BLaER1 treated with 17β-estradiol and CSF1 and Interleukin-3, amounts not matched to agents 10 nM and 100 nM (cell line): ENCODE measurements around the gene ITGB5.

Experiments used
- H3K27ac ChIP-seq, 11 experiments: shearing (Covaris generic); formaldehyde crosslinking; 2 replicates each; pipeline ENCODE4 v1.8.1; 2022
- H3K27me3 ChIP-seq, 11 experiments: shearing (Covaris generic); formaldehyde crosslinking; 2 replicates each; pipeline ENCODE4 v1.8.1; 2022
- H3K36me3 ChIP-seq, 11 experiments: shearing (Covaris generic); formaldehyde crosslinking; 2 replicates each; pipeline ENCODE4 v1.8.1; 2022
- H3K4me1 ChIP-seq, 10 experiments: shearing (Covaris generic); formaldehyde crosslinking; 2 replicates each; pipeline ENCODE4 v1.8.1; 2022
- H3K4me2 ChIP-seq, 11 experiments: shearing (Covaris generic); formaldehyde crosslinking; 2 replicates each; pipeline ENCODE4 v1.8.1; 2022
- H3K4me3 ChIP-seq, 10 experiments: shearing (Covaris generic); formaldehyde crosslinking; 2 replicates each; pipeline ENCODE4 v1.8.1; 2022
- H3K9ac ChIP-seq, 11 experiments: shearing (Covaris generic); formaldehyde crosslinking; 2 replicates each; pipeline ENCODE4 v1.8.1; 2022
- H3K9me3 ChIP-seq, 11 experiments: shearing (Covaris generic); formaldehyde crosslinking; replicated peaks in 1 of 11; 2 replicates each; pipeline ENCODE4 v1.8.1; 2022
- H4K20me1 ChIP-seq, 11 experiments: shearing (Covaris generic); formaldehyde crosslinking; 2 replicates each; pipeline ENCODE4 v1.8.1; 2022
- Cebpa-rat ChIP-seq, 11 experiments: shearing (Covaris generic); IDR thresholded peaks; 2 replicates each; pipeline ENCODE4 v1.8.1; 2022

Gene ITGB5

GRCh38 chr3:124775877-124776276 is 111.3 kb downstream of the ITGB5 start:
- Histone ChIP-seq H3K9me3 (no peaks in the 10 kb centered on the region), H3K27ac (no peak overlapping the region), H3K4me2 (no peak overlapping the region), H4K20me1 (peaks cover 0 to 6% (median 0%) of the 10 kb centered on the region in 11 experiments; a peak in 1 of 22 replicates), H3K27me3 (peaks cover 12 to 35% (median 31%) of the 10 kb centered on the region in 11 experiments; a peak in 21 of 22 replicates), H3K4me1 (peaks cover 24 to 44% (median 38%) of the 10 kb centered on the region in 10 experiments), H3K36me3 (peaks cover 0 to 34% (median 0%) of the 10 kb centered on the region in 11 experiments; a peak in 4 of 22 replicates), H3K4me3 (no peak overlapping the region), H3K9ac (no peak overlapping the region)
- no peak for TF ChIP-seq Cebpa-rat (IDR thresholded peaks at IDR 0.05)

- H3K9ac ChIP-seq: no peak overlapping the region
- no peak for TF ChIP-seq Cebpa-rat (IDR thresholded peaks at IDR 0.05)
Observed at GRCh38 chr3:124774841-124775402, 112.2 kb downstream of the ITGB5 start.

GRCh38 chr3:124774327-124774718 is 112.8 kb downstream of the ITGB5 start:
- no peak overlapping the region for H3K4me2 ChIP-seq
- H3K27ac ChIP-seq: no peak overlapping the region
- H3K36me3 ChIP-seq: peaks cover 0 to 43% (median 0%) of the 10 kb centered on the region in 11 experiments; a peak in 4 of 22 replicates
- peaks cover 12 to 36% (median 31%) of the 10 kb centered on the region in 11 experiments; a peak in 21 of 22 replicates for H3K27me3 ChIP-seq
- no peak overlapping the region for H3K9ac ChIP-seq
- H3K4me3 ChIP-seq: no peak overlapping the region
- H3K4me1 ChIP-seq: peaks cover 11 to 29% (median 24%) of the 10 kb centered on the region in 10 experiments; a peak in 19 of 20 replicates
- TF ChIP-seq Cebpa-rat (IDR thresholded peaks at IDR 0.05): no peak
- peaks cover 0 to 6% (median 0%) of the 10 kb centered on the region in 11 experiments; a peak in 1 of 22 replicates for H4K20me1 ChIP-seq
- no peaks in the 10 kb centered on the region for H3K9me3 ChIP-seq

More at GRCh38 chr3:124774841-124775402, 112.2 kb downstream of the ITGB5 start:
- Histone ChIP-seq H3K27ac (no peak overlapping the region), H3K9me3 (no peaks in the 10 kb centered on the region), H3K36me3 (peaks cover 0 to 41% (median 0%) of the 10 kb centered on the region in 11 experiments; a peak in 4 of 22 replicates), H3K27me3 (peaks cover 12 to 36% (median 31%) of the 10 kb centered on the region in 11 experiments; a peak in 21 of 22 replicates), H3K4me1 (peaks cover 15 to 35% (median 30%) of the 10 kb centered on the region in 10 experiments), H4K20me1 (peaks cover 0 to 6% (median 0%) of the 10 kb centered on the region in 11 experiments; a peak in 1 of 22 replicates), H3K4me3 (no peak overlapping the region), H3K4me2 (no peak overlapping the region)

- no peak overlapping the region for H3K4me3 ChIP-seq
- TF ChIP-seq Cebpa-rat (IDR thresholded peaks at IDR 0.05): no peak
- H3K9ac ChIP-seq: no peak overlapping the region
- H3K36me3 ChIP-seq: peaks cover 0 to 50% (median 0%) of the 10 kb centered on the region in 11 experiments; a peak in 5 of 22 replicates
- no peak overlapping the region for H3K27ac ChIP-seq
- peaks cover 0 to 6% (median 0%) of the 10 kb centered on the region in 11 experiments; a peak in 1 of 22 replicates for H4K20me1 ChIP-seq
- peaks cover 11 to 24% (median 18%) of the 10 kb centered on the region in 10 experiments; a peak in 19 of 20 replicates for H3K4me1 ChIP-seq
- H3K4me2 ChIP-seq: no peak overlapping the region
- peaks cover 12 to 36% (median 31%) of the 10 kb centered on the region in 11 experiments; a peak in 21 of 22 replicates for H3K27me3 ChIP-seq
- H3K9me3 ChIP-seq: no peaks in the 10 kb centered on the region
Observed at GRCh38 chr3:124773351-124774326, 113.5 kb downstream of the ITGB5 start.

GRCh38 chr3:124772081-124772831 is 114.9 kb downstream of the ITGB5 start:
- Histone ChIP-seq H3K4me3 (no peak overlapping the region), H3K27me3 (peaks cover 12 to 36% (median 31%) of the 10 kb centered on the region in 11 experiments; a peak in 21 of 22 replicates), H3K36me3 (peaks cover 0 to 64% (median 0%) of the 10 kb centered on the region in 11 experiments; a peak in 5 of 22 replicates), H3K4me1 (peaks cover 0 to 15% (median 11%) of the 10 kb centered on the region in 10 experiments; a peak in 17 of 20 replicates), H3K4me2 (peak overlapping the region; percentile 8 to 70 (median 34); a peak in 18 of 22 replicates), H3K9ac (peak overlapping the region in 1 of 11 experiments; percentile 31; a peak in 3 of 22 replicates), H3K9me3 (no peaks in the 10 kb centered on the region), H4K20me1 (peaks cover 0 to 6% (median 0%) of the 10 kb centered on the region in 11 experiments; a peak in 1 of 22 replicates), H3K27ac (no peak overlapping the region)
- TF ChIP-seq Cebpa-rat (IDR thresholded peaks at IDR 0.05): no peak

- peaks cover 0 to 15% (median 11%) of the 10 kb centered on the region in 10 experiments; a peak in 17 of 20 replicates for H3K4me1 ChIP-seq
- H3K27ac ChIP-seq: no peak overlapping the region
- H3K4me3 ChIP-seq: no peak overlapping the region
- H3K4me2 ChIP-seq: no peak overlapping the region
- H3K36me3 ChIP-seq: peaks cover 0 to 68% (median 0%) of the 10 kb centered on the region in 11 experiments; a peak in 5 of 22 replicates
- peaks cover 0 to 6% (median 0%) of the 10 kb centered on the region in 11 experiments; a peak in 1 of 22 replicates for H4K20me1 ChIP-seq
- H3K9me3 ChIP-seq: no peaks in the 10 kb centered on the region
- no peak overlapping the region for H3K9ac ChIP-seq
- peaks cover 12 to 36% (median 31%) of the 10 kb centered on the region in 11 experiments; a peak in 21 of 22 replicates for H3K27me3 ChIP-seq
- no peak for TF ChIP-seq Cebpa-rat (IDR thresholded peaks at IDR 0.05)
Observed at GRCh38 chr3:124771083-124771445, 116.1 kb downstream of the ITGB5 start.

- Histone ChIP-seq H3K27ac (no peak overlapping the region), H4K20me1 (peaks cover 0 to 6% (median 0%) of the 10 kb centered on the region in 11 experiments; a peak in 1 of 22 replicates), H3K27me3 (peaks cover 12 to 36% (median 31%) of the 10 kb centered on the region in 11 experiments; a peak in 21 of 22 replicates), H3K9me3 (no peaks in the 10 kb centered on the region), H3K9ac (no peak overlapping the region), H3K4me1 (peaks cover 1 to 16% (median 13%) of the 10 kb centered on the region in 10 experiments; a peak in 18 of 20 replicates), H3K4me3 (no peak overlapping the region), H3K36me3 (peaks cover 0 to 69% (median 0%) of the 10 kb centered on the region in 11 experiments; a peak in 5 of 22 replicates), H3K4me2 (0 out of 22 replicates have a peak overlapping the region, but pooled peaks of 2 of the 11 experiments have one; percentile 1 to 13)
- no peak for TF ChIP-seq Cebpa-rat (IDR thresholded peaks at IDR 0.05)
Observed at GRCh38 chr3:124770336-124771082, 116.7 kb downstream of the ITGB5 start.
